ENCODE measurements around the gene KAT6B. TPM values are rescaled to one million over a fixed set of nuclear protein-coding genes. Genes with fewer than 3 reads are reported as not detected.
A peak's percentile ranks its signal among the peaks of the same experiment; 100 is the strongest.

Gene KAT6B
- total RNA-seq, 2 donors from 2014 or later: 28.0 to 97.8 TPM

DNA sequence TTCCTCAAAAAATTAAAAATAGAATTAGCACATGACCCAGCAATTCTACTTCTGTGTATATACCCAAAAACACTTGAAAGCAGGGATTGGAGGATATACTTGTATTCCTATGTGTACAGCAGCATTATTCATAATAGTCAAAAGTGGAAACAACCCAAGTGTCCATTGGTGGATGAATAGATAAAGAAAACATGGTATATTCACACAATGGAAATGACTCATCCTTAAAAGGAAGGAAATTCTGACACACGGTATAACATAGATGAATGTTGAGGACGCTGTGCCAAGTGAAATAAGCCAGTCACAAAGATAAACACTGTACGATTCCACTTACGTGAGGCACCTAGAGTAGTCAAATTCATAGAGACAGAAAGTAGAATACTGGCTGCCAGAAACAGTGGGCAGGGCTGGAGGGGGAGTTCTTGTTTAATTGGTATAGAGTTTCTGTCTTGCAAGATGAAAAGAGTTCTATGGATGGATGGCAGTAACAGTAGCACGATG is 26.6 kb upstream of the KAT6B start:
- no peaks in the 10 kb centered on the region for H3K27me3 ChIP-seq (replicated peaks; ENCODE audit: insufficient read depth)
- intact Hi-C loops (cut with DNase I): no loop called here
- no peak overlapping the region for H3K27ac ChIP-seq
- TF ChIP-seq, protein P1, sequence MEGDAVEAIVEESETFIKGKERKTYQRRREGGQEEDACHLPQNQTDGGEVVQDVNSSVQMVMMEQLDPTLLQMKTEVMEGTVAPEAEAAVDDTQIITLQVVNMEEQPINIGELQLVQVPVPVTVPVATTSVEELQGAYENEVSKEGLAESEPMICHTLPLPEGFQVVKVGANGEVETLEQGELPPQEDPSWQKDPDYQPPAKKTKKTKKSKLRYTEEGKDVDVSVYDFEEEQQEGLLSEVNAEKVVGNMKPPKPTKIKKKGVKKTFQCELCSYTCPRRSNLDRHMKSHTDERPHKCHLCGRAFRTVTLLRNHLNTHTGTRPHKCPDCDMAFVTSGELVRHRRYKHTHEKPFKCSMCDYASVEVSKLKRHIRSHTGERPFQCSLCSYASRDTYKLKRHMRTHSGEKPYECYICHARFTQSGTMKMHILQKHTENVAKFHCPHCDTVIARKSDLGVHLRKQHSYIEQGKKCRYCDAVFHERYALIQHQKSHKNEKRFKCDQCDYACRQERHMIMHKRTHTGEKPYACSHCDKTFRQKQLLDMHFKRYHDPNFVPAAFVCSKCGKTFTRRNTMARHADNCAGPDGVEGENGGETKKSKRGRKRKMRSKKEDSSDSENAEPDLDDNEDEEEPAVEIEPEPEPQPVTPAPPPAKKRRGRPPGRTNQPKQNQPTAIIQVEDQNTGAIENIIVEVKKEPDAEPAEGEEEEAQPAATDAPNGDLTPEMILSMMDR (IDR thresholded peaks at IDR 0.05): no peak
- no peak for TF ChIP-seq POLR2A (IDR thresholded peaks at IDR 0.05)
- peak; percentile 41 for TF ChIP-seq POLR2AphosphoS5 (IDR thresholded peaks at IDR 0.05)
- DNase-seq (ENCODE audit: low spot score): peak; percentile 14
- no peak overlapping the region for H3K4me3 ChIP-seq
- H3K9me3 ChIP-seq: no peaks in the 10 kb centered on the region
- H3K36me3 ChIP-seq: no peaks in the 10 kb centered on the region
- WGBS: 9% methylated on average over 5 of the region's 5 CpGs
- no peaks in the 10 kb centered on the region for H3K4me1 ChIP-seq (replicated peaks)

DNA sequence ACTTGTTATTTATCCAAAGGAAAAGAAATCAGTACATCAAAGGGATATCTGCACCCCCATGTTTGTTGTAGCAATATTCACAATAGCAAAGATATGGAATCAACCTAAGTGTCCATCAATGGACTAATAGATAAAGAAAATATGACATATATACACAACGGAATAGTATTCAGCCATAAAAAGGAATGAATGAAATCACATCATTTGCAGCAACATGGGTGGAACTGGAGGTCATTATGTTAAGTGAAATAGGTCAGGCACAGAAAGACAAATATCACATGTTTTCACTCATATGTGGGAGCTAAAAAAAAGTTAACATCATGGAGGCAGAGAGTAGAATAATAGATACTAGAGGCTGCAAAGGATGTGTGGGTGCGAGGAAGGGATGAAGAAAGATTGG is 25.0 kb upstream of the KAT6B start:
- Histone ChIP-seq H3K4me1 (replicated peaks) (no peaks in the 10 kb centered on the region), H3K27ac (no peak overlapping the region), H3K4me3 (no peak overlapping the region), H3K36me3 (no peaks in the 10 kb centered on the region), H3K9me3 (no peaks in the 10 kb centered on the region), H3K27me3 (replicated peaks; ENCODE audit: insufficient read depth) (no peaks in the 10 kb centered on the region)
- intact Hi-C loops (cut with DNase I): no loop called here
- WGBS: 94% methylated on average over 2 of the region's 2 CpGs
- DNase-seq (ENCODE audit: low spot score): no peak
- no peak for TF ChIP-seq POLR2A (IDR thresholded peaks at IDR 0.05)
- no peak for TF ChIP-seq POLR2AphosphoS5 (IDR thresholded peaks at IDR 0.05)
- TF ChIP-seq, protein P1 (IDR thresholded peaks at IDR 0.05): no peak

DNA sequence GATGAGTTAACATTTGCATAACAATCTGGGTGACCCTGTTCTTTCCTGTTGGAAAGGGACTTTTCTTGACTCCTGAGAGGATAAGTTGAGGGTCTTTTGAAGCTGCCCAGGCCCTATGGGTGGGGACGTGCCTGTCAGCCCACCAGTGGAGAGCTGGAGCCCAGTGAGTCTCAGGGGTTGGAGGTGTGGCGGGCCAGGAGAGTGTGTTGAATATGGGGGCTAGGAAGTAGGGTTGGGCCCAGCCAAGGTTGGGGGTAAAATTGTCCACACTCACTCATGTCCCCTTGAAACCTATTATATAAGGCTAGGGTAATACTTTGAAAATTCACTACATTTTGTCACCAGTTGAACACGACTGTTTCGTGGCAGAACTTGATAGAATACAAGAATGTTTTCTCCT is 17.9 kb upstream of the KAT6B start:
- no peaks in the 10 kb centered on the region for H3K9me3 ChIP-seq
- H3K36me3 ChIP-seq: no peaks in the 10 kb centered on the region
- no peaks in the 10 kb centered on the region for H3K4me1 ChIP-seq (replicated peaks)
- TF ChIP-seq, protein P1 (IDR thresholded peaks at IDR 0.05): no peak
- TF ChIP-seq POLR2AphosphoS5 (IDR thresholded peaks at IDR 0.05) (no peak), POLR2A (IDR thresholded peaks at IDR 0.05) (no peak)
- WGBS: 97% methylated on average over 4 of the region's 4 CpGs
- no peak overlapping the region for H3K27ac ChIP-seq
- no peaks in the 10 kb centered on the region for H3K27me3 ChIP-seq (replicated peaks; ENCODE audit: insufficient read depth)
- no peak overlapping the region for H3K4me3 ChIP-seq
- DNase-seq (ENCODE audit: low spot score): no peak
- intact Hi-C loops (cut with DNase I): no loop called here

DNA sequence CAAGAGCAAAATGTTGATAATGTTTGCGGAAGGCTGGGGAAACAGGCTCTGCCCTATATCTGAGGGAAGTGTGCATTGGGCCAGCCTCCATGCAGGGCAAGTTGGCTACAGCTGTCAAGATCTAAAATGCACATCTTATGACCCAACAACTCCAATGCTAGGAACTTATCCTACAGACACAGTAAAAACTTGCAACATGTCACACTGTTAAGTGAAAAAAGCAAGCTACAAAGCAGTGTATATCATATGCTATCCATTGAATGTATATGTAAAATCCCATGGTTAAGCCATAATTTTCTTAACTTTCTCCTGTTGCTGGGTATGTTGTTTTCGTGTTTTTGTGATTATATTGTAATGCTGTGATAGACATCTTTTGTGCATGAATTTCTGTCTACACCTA is 16.3 kb upstream of the KAT6B start:
- no peaks in the 10 kb centered on the region for H3K4me1 ChIP-seq (replicated peaks)
- no peak overlapping the region for H3K4me3 ChIP-seq
- H3K36me3 ChIP-seq: no peaks in the 10 kb centered on the region
- no peak overlapping the region for H3K27ac ChIP-seq
- no peaks in the 10 kb centered on the region for H3K27me3 ChIP-seq (replicated peaks; ENCODE audit: insufficient read depth)
- intact Hi-C loops (cut with DNase I): no loop called here
- WGBS: 97% methylated on average over 2 of the region's 2 CpGs
- no peaks in the 10 kb centered on the region for H3K9me3 ChIP-seq
- no peak for DNase-seq (ENCODE audit: low spot score)
- no peak for TF ChIP-seq POLR2A (IDR thresholded peaks at IDR 0.05)
- TF ChIP-seq, protein P1 (IDR thresholded peaks at IDR 0.05): no peak

DNA sequence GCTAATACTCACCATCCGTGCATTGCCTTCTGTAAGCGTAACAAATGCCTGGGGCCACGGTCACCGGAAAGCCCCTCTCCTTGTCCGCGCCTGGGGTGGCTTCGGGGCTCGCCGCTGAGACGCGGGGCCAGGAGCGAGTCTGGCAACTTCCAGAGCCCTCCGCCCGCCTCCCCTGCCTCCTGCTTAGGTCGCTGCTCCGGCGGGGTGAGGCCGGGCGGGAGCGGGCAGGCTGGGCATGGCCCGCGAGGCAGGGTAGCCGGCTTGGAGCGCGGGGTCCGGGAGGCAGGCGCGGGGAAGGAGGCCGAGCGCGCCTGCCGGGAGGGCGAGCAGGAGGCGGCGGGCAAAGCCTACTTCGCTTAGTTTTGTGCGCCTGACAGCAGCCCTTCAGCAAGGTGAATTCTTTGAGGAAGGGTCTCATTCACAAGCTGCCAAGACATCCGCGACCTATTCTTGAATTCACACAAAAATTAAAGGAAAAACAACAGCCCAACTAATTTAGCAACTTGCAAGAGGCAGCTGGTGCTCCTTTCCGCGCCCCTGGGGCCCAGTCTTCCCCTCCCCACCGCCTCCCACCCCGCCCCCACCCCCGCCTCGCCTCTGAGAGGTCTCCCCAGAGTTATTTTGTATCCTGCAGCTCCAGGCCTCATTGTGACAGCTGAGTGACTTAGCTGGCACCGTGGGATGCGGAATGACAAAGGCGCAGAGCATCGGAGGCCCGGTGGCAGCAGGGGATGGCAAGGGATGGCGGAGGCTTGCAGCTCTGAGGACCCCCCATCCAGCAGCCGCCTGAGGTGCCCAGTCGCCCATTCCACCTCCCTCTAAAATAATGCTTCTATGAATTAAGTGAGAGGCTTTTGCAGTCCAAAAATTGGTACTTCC is 12.8 kb upstream of the KAT6B start:
- no peak for TF ChIP-seq POLR2AphosphoS5 (IDR thresholded peaks at IDR 0.05)
- TF ChIP-seq POLR2A (IDR thresholded peaks at IDR 0.05): no peak
- TF ChIP-seq, protein P1 (IDR thresholded peaks at IDR 0.05): no peak
- H3K9me3 ChIP-seq: no peaks in the 10 kb centered on the region
- intact Hi-C loops (cut with DNase I): no loop called here
- H3K4me1 ChIP-seq (replicated peaks): no peaks in the 10 kb centered on the region
- no peak for DNase-seq (ENCODE audit: low spot score)
- no peak overlapping the region for H3K4me3 ChIP-seq
- H3K27me3 ChIP-seq (replicated peaks; ENCODE audit: insufficient read depth): no peaks in the 10 kb centered on the region
- H3K36me3 ChIP-seq: no peaks in the 10 kb centered on the region
- no peak overlapping the region for H3K27ac ChIP-seq
- WGBS: 60% methylated on average over 47 of the region's 53 CpGs

All from prostate gland (tissue), 2 donors.